Mesenchymal stem cell (in vitro differentiated cells and primary cell): Measurements from ENCODE around the gene AKAP6.

Experiments used
- DNase-seq: peaks from one replicate; pipeline ENCODE4 v3.0.0-alpha.2; 2013
- H2AFZ ChIP-seq: one replicate; pipeline ENCODE4 v1.6.1; 2013; ENCODE audit warnings: low read depth, mild to moderate bottlenecking, control low read depth, inconsistent platforms, low read length, moderate library complexity
- H2AK5ac ChIP-seq: 2 replicates; pipeline ENCODE4 v1.6.1; 2013; ENCODE audit warnings: low read length, moderate library complexity, mild to moderate bottlenecking, inconsistent platforms; ENCODE audit not compliant: severe bottlenecking
- H2BK120ac ChIP-seq: one replicate; pipeline ENCODE4 v1.6.1; 2013; ENCODE audit warnings: low read depth, mild to moderate bottlenecking, inconsistent platforms, low read length, moderate library complexity
- H2BK12ac ChIP-seq, 2 experiments: one replicate each; pipeline ENCODE4 v1.6.1; 2013; ENCODE audit warnings: inconsistent platforms in 2 of 2, low read length in 2 of 2, mild to moderate bottlenecking in 2 of 2, moderate library complexity in 2 of 2, control low read depth in 1 of 2
- H2BK15ac ChIP-seq: one replicate; pipeline ENCODE4 v1.6.1; 2013; ENCODE audit warnings: mild to moderate bottlenecking, low read depth, inconsistent platforms; ENCODE audit not compliant: poor library complexity, severe bottlenecking
- H2BK5ac ChIP-seq: 2 replicates; pipeline ENCODE4 v1.6.1; 2013; ENCODE audit warnings: low read depth, mild to moderate bottlenecking, low read length, control low read depth, inconsistent platforms; ENCODE audit not compliant: poor library complexity, severe bottlenecking
- H3K14ac ChIP-seq, 2 experiments: one replicate each; pipeline ENCODE4 v1.6.1; 2013; ENCODE audit warnings: inconsistent platforms in 2 of 2, low read length in 2 of 2, control low read depth in 1 of 2, mild to moderate bottlenecking in 1 of 2, moderate library complexity in 1 of 2
- H3K18ac ChIP-seq, 2 experiments: one replicate each; pipeline ENCODE4 v1.6.1; 2013; ENCODE audit warnings: inconsistent platforms in 2 of 2, low read length in 2 of 2, control low read depth in 1 of 2, low read depth in 1 of 2, mild to moderate bottlenecking in 1 of 2
- H3K23ac ChIP-seq, 2 experiments: one replicate each; pipeline ENCODE4 v1.6.1; 2013; ENCODE audit warnings: inconsistent platforms in 2 of 2, low read length in 2 of 2, mild to moderate bottlenecking in 2 of 2, moderate library complexity in 2 of 2, control low read depth in 1 of 2
- H3K27ac ChIP-seq: 2 replicates; pipeline ENCODE4 v1.5.1; 2013; ENCODE audit warnings: mild to moderate bottlenecking, moderate library complexity, low read length, control low read depth, inconsistent platforms; ENCODE audit not compliant: poor library complexity, severe bottlenecking
- H3K27me3 ChIP-seq, 2 experiments: 2 replicates each; pipeline versions ENCODE4 v1.6.1 to v1.7.0; 2013; ENCODE audit warnings: low read length in 2 of 2, mild to moderate bottlenecking in 2 of 2, moderate library complexity in 2 of 2, control low read depth in 1 of 2, inconsistent platforms in 1 of 2; ENCODE audit not compliant: control insufficient read depth in 1 of 2, insufficient read depth in 1 of 2
- H3K36me3 ChIP-seq, 2 experiments: 2 replicates each; pipeline versions ENCODE4 v1.6.1 to v1.7.0; 2013; ENCODE audit warnings: low read length in 2 of 2, control low read depth in 1 of 2, inconsistent platforms in 1 of 2, low read depth in 1 of 2, mild to moderate bottlenecking in 1 of 2; ENCODE audit not compliant: insufficient read depth in 2 of 2, control insufficient read depth in 1 of 2
- H3K4ac ChIP-seq, 2 experiments: one replicate each; pipeline ENCODE4 v1.6.1; 2013; ENCODE audit warnings: inconsistent platforms in 2 of 2, low read length in 2 of 2, mild to moderate bottlenecking in 2 of 2, moderate library complexity in 2 of 2, control low read depth in 1 of 2, low read depth in 1 of 2
- H3K4me1 ChIP-seq: 2 replicates; pipeline ENCODE4 v1.6.1; 2013; ENCODE audit warnings: low read depth, low read length, control low read depth; ENCODE audit not compliant: control insufficient read depth, insufficient read depth
- H3K4me2 ChIP-seq: 2 replicates; pipeline ENCODE4 v1.6.1; 2013; ENCODE audit warnings: low read length, mild to moderate bottlenecking, inconsistent platforms; ENCODE audit not compliant: poor library complexity, severe bottlenecking
- H3K4me3 ChIP-seq, 2 experiments: 2 replicates each; pipeline versions ENCODE4 v1.5.1 to v1.7.0; 2013; ENCODE audit warnings: low read length in 2 of 2, mild to moderate bottlenecking in 2 of 2, control low read depth in 1 of 2, low read depth in 1 of 2; ENCODE audit not compliant: insufficient read depth in 1 of 2
- H3K79me1 ChIP-seq: replicated peaks from 2 replicates; pipeline ENCODE4 v1.6.1; 2013; ENCODE audit warnings: mild to moderate bottlenecking, control low read depth, low read length, inconsistent platforms; ENCODE audit not compliant: poor library complexity, severe bottlenecking
- H3K9ac ChIP-seq: 2 replicates; pipeline ENCODE4 v1.7.0; 2013; ENCODE audit warnings: mild to moderate bottlenecking, low read length, moderate library complexity
- H3K9me3 ChIP-seq: 2 replicates; pipeline ENCODE4 v1.7.0; 2013; ENCODE audit warnings: mild to moderate bottlenecking, low read length; ENCODE audit not compliant: control insufficient read depth
- H4K8ac ChIP-seq: one replicate; pipeline ENCODE4 v1.6.1; 2013; ENCODE audit warnings: inconsistent platforms, mild to moderate bottlenecking, low read length, moderate library complexity
- H4K91ac ChIP-seq: one replicate; pipeline ENCODE4 v1.6.1; 2013; ENCODE audit warnings: mild to moderate bottlenecking, low read length, inconsistent platforms
- WGBS: methylation state at CpG from one replicate; pipeline ENCODE4 v1.1.7; 2013; ENCODE audit warnings: mixed read lengths; 5-methylcytosine and 5-hydroxymethylcytosine counted together

The AKAP6 gene

GRCh38 chr14:32403688-32404087 is 74.6 kb downstream of the AKAP6 start:
- Histone ChIP-seq H2BK5ac (no peak overlapping the region), H3K27ac (no peak overlapping the region), H3K27me3 (peaks cover 0 to 33% of the 10 kb centered on the region in 2 experiments), H3K9me3 (no peaks in the 10 kb centered on the region), H4K91ac (no peak overlapping the region), H4K8ac (no peak overlapping the region), H2BK120ac (no peak overlapping the region), H3K36me3 (no peaks in the 10 kb centered on the region), H3K9ac (no peak overlapping the region), H3K14ac (no peak overlapping the region), H3K4me2 (no peak overlapping the region), H3K18ac (no peak overlapping the region), H2BK12ac (no peak overlapping the region), H2AFZ (no peak overlapping the region), H3K4ac (no peak overlapping the region), H3K4me1 (no peaks in the 10 kb centered on the region), H3K4me3 (no peak overlapping the region), H2AK5ac (no peak overlapping the region), H3K79me1 (no peaks in the 10 kb centered on the region), H3K23ac (no peak overlapping the region), H2BK15ac (no peak overlapping the region)
- no CpG with 5 or more reads among the region's 2 CpGs for WGBS
- no peak for DNase-seq

DNA sequence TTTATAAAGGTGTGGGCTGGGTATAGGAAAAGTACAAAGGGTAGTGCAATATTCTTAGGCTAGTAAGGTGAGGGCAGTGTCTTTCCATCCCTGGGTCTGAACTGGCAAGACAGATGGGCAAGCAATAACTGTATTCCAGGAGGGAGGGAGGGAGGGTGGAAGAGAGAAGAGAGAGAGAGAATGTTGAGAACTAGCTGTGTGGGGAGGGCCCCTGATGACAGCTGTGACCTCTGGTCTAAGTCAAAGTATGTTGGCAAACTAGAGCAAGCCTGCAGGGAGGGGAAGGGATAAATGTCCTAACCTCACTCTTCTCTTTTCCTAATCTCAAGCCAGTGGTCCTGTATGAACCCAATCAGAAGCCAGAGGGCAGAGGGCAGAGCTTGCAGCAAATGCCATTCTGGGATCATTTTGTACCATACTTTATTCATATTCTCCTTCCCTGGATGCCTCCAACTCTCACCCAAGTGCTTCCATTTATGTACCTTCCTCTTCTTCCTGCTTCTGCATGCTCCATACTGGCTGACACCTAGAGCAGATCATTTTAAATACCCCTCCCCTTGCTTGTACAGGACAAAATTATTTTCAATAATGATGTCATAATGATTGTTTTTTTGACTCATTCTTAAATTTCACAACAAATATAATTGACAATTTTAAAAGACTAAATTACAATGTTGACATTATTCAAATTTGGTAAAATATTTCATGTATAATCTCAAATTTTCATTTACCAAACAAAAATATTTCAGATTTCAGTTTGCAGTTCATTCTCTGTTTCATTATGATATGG is 75.9 kb downstream of the AKAP6 start:
- H2AK5ac ChIP-seq: no peak overlapping the region
- H2BK12ac ChIP-seq: no peak overlapping the region
- no peak overlapping the region for H3K23ac ChIP-seq
- H4K8ac ChIP-seq: peak overlapping the region; percentile 37
- DNase-seq: no peak
- H3K27ac ChIP-seq: no peak overlapping the region
- H3K9me3 ChIP-seq: no peaks in the 10 kb centered on the region
- H3K14ac ChIP-seq: no peak overlapping the region
- no peak overlapping the region for H4K91ac ChIP-seq
- H3K4me1 ChIP-seq: no peaks in the 10 kb centered on the region
- no peak overlapping the region for H3K18ac ChIP-seq
- no peak overlapping the region for H2BK5ac ChIP-seq
- no peak overlapping the region for H3K4ac ChIP-seq
- H2AFZ ChIP-seq: no peak overlapping the region
- peaks cover 0 to 38% of the 10 kb centered on the region in 2 experiments for H3K27me3 ChIP-seq
- no peak overlapping the region for H2BK120ac ChIP-seq
- H3K4me3 ChIP-seq: no peak overlapping the region
- H3K79me1 ChIP-seq: no peaks in the 10 kb centered on the region
- H2BK15ac ChIP-seq: no peak overlapping the region
- H3K36me3 ChIP-seq: no peaks in the 10 kb centered on the region
- no peak overlapping the region for H3K4me2 ChIP-seq
- H3K9ac ChIP-seq: no peak overlapping the region

- no peaks in the 10 kb centered on the region for H3K36me3 ChIP-seq
- H4K91ac ChIP-seq: no peak overlapping the region
- no peaks in the 10 kb centered on the region for H3K79me1 ChIP-seq
- H3K4me3 ChIP-seq: no peak overlapping the region
- no peak overlapping the region for H3K27ac ChIP-seq
- no peaks in the 10 kb centered on the region for H3K4me1 ChIP-seq
- no peak overlapping the region for H4K8ac ChIP-seq
- H3K4me2 ChIP-seq: no peak overlapping the region
- 100% methylated on average over 2 of the region's 2 CpGs for WGBS
- H3K14ac ChIP-seq: no peak overlapping the region
- H3K27me3 ChIP-seq: peaks cover 0 to 38% of the 10 kb centered on the region in 2 experiments
- no peak overlapping the region for H2AK5ac ChIP-seq
- H3K18ac ChIP-seq: no peak overlapping the region
- H3K4ac ChIP-seq: no peak overlapping the region
- no peak overlapping the region for H2BK15ac ChIP-seq
- no peak overlapping the region for H2BK12ac ChIP-seq
- H2AFZ ChIP-seq: no peak overlapping the region
- no peak overlapping the region for H2BK120ac ChIP-seq
- H3K9ac ChIP-seq: no peak overlapping the region
- H3K9me3 ChIP-seq: no peaks in the 10 kb centered on the region
- DNase-seq: no peak
- H3K23ac ChIP-seq: no peak overlapping the region
- H2BK5ac ChIP-seq: no peak overlapping the region
These were observed 76.8 kb downstream of the AKAP6 start for GRCh38 chr14:32405856-32406255.

GRCh38 chr14:32407130-32407529 is 78.0 kb downstream of the AKAP6 start:
- no peak overlapping the region for H3K9ac ChIP-seq
- WGBS: 96% methylated on average over 1 of the region's 1 CpG

More at GRCh38 chr14:32407130-32407529, 78.0 kb downstream of the AKAP6 start:
- Histone ChIP-seq H4K8ac (no peak overlapping the region), H2AK5ac (no peak overlapping the region), H3K4me2 (no peak overlapping the region), H3K36me3 (no peaks in the 10 kb centered on the region), H3K79me1 (no peaks in the 10 kb centered on the region), H2AFZ (no peak overlapping the region), H3K14ac (no peak overlapping the region), H3K27me3 (peaks cover 0 to 38% of the 10 kb centered on the region in 2 experiments), H4K91ac (no peak overlapping the region), H3K18ac (no peak overlapping the region), H2BK15ac (no peak overlapping the region), H3K4me3 (no peak overlapping the region), H3K4ac (no peak overlapping the region), H3K4me1 (no peaks in the 10 kb centered on the region), H2BK12ac (no peak overlapping the region), H2BK120ac (no peak overlapping the region), H3K9me3 (no peaks in the 10 kb centered on the region), H3K27ac (no peak overlapping the region), H2BK5ac (no peak overlapping the region), H3K23ac (no peak overlapping the region)
- no peak for DNase-seq
